SJSA1 (cell line): ENCODE measurements around the gene RPRD2. TPM values are rescaled to one million over a fixed set of nuclear protein-coding genes. Genes with fewer than 3 reads are reported as not detected.

Experiments
- DNase-seq, 2 experiments: peaks; one replicate each; pipeline ENCODE4 v3.0.0-alpha.2; 2015 to 2020; ENCODE audit warnings: low spot score in 2 of 2, low read depth in 1 of 2
- H3K27ac ChIP-seq: fragments of 250-450 bp; sonication (Bioruptor Pico); 2 replicates; pipeline ENCODE4 v1.5.1; 2020; ENCODE audit warnings: mild to moderate bottlenecking, moderate library complexity
- H3K27me3 ChIP-seq: fragments of 250-450 bp; sonication (Bioruptor Pico); replicated peaks from 2 replicates; pipeline ENCODE4 v1.5.1; 2020; ENCODE audit warnings: mild to moderate bottlenecking, moderate library complexity
- H3K36me3 ChIP-seq: fragments of 250-450 bp; sonication (Bioruptor Pico); 2 replicates; pipeline ENCODE4 v1.5.1; 2020; ENCODE audit warnings: mild to moderate bottlenecking
- H3K4me1 ChIP-seq: fragments of 250-450 bp; sonication (Bioruptor Pico); replicated peaks from 2 replicates; pipeline ENCODE4 v1.6.1; 2021; ENCODE audit warnings: mild to moderate bottlenecking
- H3K4me3 ChIP-seq: fragments of 250-450 bp; sonication (Bioruptor Pico); 2 replicates; pipeline ENCODE4 v1.5.1; 2020; ENCODE audit warnings: mild to moderate bottlenecking
- H3K9me3 ChIP-seq: fragments of 250-450 bp; sonication (Bioruptor Pico); replicated peaks from 2 replicates; pipeline ENCODE4 v1.5.1; 2020; ENCODE audit warnings: mild to moderate bottlenecking
- total RNA-seq: library from RNA; depleted of rRNA; stranded (reverse); fragments of >200 nt; shearing (Covaris generic); gene quantifications from 2 replicates; pipeline ENCODE4 v1.2.3, GENCODE V29; 2014

RPRD2 gene
- total RNA-seq, 1 experiment from 2014 or later: 9.9 TPM

GRCh38 chr1:150406483-150406882, 42.5 kb downstream of the RPRD2 start:
- H3K27me3 ChIP-seq: no peaks in the 10 kb centered on the region
- DNase-seq: peak in 1 of 2 experiments; percentile 6
- H3K27ac ChIP-seq: no peak overlapping the region
- peaks cover 11% of the 10 kb centered on the region for H3K4me1 ChIP-seq
- H3K9me3 ChIP-seq: no peaks in the 10 kb centered on the region
- no peak overlapping the region for H3K4me3 ChIP-seq
- H3K36me3 ChIP-seq: no peaks in the 10 kb centered on the region; the same call in 1 of the 2 replicates

- Histone ChIP-seq H3K27ac (no peak overlapping the region), H3K27me3 (no peaks in the 10 kb centered on the region), H3K36me3 (no peaks in the 10 kb centered on the region; the same call in 1 of the 2 replicates), H3K9me3 (no peaks in the 10 kb centered on the region), H3K4me3 (no peak overlapping the region), H3K4me1 (peaks cover 11% of the 10 kb centered on the region)
- no peak for DNase-seq
Observed at GRCh38 chr1:150407330-150407729, 43.4 kb downstream of the RPRD2 start.

DNA sequence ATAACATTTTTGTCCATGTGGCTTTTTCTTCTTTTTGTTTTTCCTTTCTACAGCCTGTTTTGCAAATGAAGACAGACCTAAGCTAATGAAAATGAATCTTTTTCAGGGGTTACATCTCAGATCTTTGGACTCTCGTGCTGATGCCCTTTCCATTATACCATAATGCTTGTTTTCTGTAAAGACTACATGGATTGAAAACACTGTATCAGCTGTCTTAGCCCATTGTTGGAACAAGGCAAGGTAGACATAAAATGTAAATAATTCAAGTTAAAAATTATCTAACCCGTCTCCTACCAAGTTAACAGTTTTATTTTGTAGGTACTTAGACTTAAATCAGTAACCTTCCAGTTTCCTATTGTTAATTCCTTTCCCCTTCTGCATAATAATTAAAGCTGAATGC, 44.9 kb downstream of the RPRD2 start:
- Histone ChIP-seq H3K27ac (no peak overlapping the region), H3K4me1 (peaks cover 11% of the 10 kb centered on the region), H3K27me3 (no peaks in the 10 kb centered on the region), H3K4me3 (no peak overlapping the region), H3K9me3 (no peaks in the 10 kb centered on the region), H3K36me3 (no peaks in the 10 kb centered on the region; the same call in 1 of the 2 replicates)
- DNase-seq: no peak

DNA sequence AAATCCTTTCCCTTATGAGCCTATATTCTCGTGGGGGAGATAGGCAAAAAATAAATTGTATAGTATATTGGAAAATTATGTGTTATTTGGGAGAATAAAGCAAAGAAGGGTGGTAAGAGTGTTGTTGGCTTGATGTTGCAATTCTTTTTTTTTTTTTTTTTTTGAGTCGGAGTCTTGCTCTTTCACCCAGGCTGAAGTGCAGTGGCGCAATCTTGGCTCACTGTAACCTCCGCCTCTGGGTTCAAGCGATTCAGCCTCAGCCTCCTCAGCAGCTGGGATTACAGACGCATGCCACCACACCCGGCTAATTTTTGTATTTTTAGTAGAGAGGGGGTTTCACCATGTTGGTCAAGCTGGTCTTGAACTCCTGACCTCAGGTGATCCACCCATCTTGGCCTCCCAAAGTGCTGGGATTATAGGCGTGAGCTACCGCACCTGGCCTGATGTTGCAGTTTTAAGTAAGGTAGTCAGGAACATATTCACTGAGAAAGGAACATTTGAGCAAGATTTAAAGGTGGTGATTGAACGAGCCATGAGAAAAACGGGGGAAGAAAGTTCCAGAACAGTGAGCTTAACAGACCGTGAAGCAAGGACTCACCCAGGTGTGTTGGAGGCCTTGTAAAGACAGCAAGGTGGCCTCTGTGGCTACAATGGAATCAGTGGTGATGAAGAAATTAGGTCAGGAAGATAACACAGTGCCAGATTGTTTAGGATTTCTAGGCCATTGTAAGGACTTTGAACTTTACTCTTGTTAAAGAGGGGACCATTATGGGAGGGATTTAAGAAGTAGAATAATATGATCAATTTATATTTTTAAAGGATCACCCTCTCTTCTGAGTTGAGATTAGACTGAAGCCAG, 45.8 kb downstream of the RPRD2 start:
- no peak for DNase-seq
- no peak overlapping the region for H3K27ac ChIP-seq
- H3K9me3 ChIP-seq: no peaks in the 10 kb centered on the region
- no peaks in the 10 kb centered on the region for H3K36me3 ChIP-seq
- no peak overlapping the region for H3K4me3 ChIP-seq
- peaks cover 11% of the 10 kb centered on the region for H3K4me1 ChIP-seq
- H3K27me3 ChIP-seq: no peaks in the 10 kb centered on the region

DNA sequence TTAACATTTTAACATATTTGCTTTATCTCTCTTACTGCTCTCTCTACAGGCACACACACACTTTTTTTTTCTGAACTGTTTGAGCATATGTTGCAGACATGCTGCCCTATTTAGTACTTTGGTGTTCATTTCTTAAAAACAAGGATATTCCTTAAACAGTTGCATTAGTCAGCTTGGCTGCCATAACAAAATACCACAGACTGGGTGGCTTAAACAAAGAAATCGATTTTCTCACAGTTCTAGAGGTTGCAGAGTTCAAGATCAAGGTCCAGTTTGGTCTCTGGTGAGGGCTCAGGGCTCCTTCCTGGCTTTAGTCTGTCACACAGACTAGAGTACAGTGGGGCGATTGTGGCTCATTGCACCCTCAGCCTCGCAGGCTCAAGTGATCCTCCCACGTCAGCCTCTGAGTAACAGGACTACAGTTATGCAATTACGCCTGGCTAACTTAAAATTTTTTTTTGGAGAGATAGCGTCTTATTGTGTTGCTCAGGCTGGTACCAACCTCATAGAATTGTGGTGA, 46.7 kb downstream of the RPRD2 start:
- H3K27ac ChIP-seq: no peak overlapping the region
- DNase-seq: peak in 1 of 2 experiments; percentile 5
- no peaks in the 10 kb centered on the region for H3K27me3 ChIP-seq
- H3K9me3 ChIP-seq: no peaks in the 10 kb centered on the region
- no peaks in the 10 kb centered on the region for H3K36me3 ChIP-seq
- peaks cover 11% of the 10 kb centered on the region for H3K4me1 ChIP-seq
- H3K4me3 ChIP-seq: no peak overlapping the region

- no peak for DNase-seq
- no peak overlapping the region for H3K27ac ChIP-seq
- H3K36me3 ChIP-seq: peaks cover 3% of the 10 kb centered on the region; the same call in 1 of the 2 replicates
- no peaks in the 10 kb centered on the region for H3K9me3 ChIP-seq
- H3K4me3 ChIP-seq: no peak overlapping the region
- no peaks in the 10 kb centered on the region for H3K4me1 ChIP-seq
- H3K27me3 ChIP-seq: no peaks in the 10 kb centered on the region
Observed at GRCh38 chr1:150414592-150414991, 50.6 kb downstream of the RPRD2 start.

DNA sequence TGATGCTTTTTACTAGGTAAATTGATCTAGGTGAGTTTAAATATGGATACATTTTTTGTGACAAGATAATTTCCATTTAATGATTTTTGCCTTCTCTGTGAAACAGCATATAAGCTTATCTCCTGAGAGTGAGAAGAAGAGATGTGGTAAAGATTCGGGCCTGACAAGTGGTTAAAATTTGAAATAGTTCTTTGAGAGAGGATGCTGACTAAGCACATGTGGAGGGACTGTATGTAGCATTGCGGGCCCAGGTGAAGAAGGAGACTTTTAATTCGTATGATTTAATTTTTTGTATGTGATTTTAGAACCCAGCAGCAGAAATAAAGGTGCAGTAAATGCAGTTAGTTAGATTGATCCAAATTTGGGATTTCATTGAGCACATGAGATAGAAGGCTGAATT, 51.9 kb downstream of the RPRD2 start:
- H3K9me3 ChIP-seq: no peaks in the 10 kb centered on the region
- no peak overlapping the region for H3K4me3 ChIP-seq
- H3K36me3 ChIP-seq: peaks cover 7% of the 10 kb centered on the region
- no peaks in the 10 kb centered on the region for H3K27me3 ChIP-seq
- H3K27ac ChIP-seq: no peak overlapping the region
- no peaks in the 10 kb centered on the region for H3K4me1 ChIP-seq
- DNase-seq: no peak

DNA sequence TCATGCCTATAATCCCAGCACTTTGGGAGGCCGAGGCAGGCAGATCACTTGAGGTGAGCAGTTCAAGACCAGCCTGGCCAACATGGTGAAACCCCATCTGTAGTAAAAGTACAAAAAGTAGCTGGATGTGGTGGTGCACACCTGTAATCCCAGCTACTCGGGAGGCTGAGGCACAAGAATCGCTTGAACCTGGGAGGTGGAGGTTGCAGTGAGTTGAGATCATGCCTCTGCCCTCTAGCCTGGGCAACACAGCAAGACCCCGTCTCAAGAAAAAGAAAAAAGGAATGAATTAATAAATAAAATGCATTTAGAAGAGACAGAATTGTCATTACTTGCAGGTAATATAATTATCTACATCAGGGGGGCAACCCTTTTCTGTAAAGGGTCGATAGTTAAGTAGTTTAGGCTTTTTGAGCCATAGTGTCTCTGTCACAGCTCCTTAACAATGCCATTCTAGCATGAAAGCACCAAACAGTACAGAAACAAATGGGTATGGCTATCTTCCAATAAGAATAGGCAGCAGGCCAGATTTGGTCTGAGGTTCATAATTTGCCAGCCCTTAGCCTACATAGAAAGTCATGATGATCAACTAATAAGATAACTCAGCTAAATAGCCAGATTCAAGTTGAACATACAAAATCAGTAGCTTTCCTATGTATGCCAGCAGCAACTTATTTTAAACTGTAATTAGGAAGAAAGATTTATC, 56.8 kb downstream of the RPRD2 start:
- no peaks in the 10 kb centered on the region for H3K27me3 ChIP-seq
- peaks cover 9% of the 10 kb centered on the region for H3K36me3 ChIP-seq
- no peak overlapping the region for H3K4me3 ChIP-seq
- no peaks in the 10 kb centered on the region for H3K4me1 ChIP-seq
- H3K27ac ChIP-seq: no peak overlapping the region
- DNase-seq: no peak
- H3K9me3 ChIP-seq: no peaks in the 10 kb centered on the region

- H3K9me3 ChIP-seq: no peaks in the 10 kb centered on the region
- no peak for DNase-seq
Observed at GRCh38 chr1:150422541-150422940, 58.6 kb downstream of the RPRD2 start.

DNA sequence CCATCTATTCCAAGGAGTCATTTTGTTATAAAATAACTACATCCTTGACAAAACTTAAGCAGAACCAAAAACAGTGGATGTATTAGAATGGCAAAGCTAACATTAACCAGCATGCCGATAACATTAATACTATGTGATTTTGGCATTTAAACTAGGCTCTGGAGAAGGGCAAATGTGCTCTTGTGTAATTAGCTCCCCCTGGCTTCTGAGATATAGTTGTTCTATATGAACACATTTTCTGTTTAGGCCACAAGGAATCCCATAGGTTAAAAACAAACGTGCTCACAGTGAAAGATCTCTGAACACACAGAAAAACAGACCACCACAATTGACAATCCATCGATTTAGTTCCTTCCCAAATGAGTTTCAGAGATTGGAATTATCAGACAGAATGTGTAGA, 65.9 kb downstream of the RPRD2 start:
- no peaks in the 10 kb centered on the region for H3K36me3 ChIP-seq
- DNase-seq: no peak
- H3K4me3 ChIP-seq: no peak overlapping the region
- no peaks in the 10 kb centered on the region for H3K27me3 ChIP-seq
- H3K27ac ChIP-seq: no peak overlapping the region
- H3K9me3 ChIP-seq: no peaks in the 10 kb centered on the region
- H3K4me1 ChIP-seq: no peaks in the 10 kb centered on the region

More at GRCh38 chr1:150422541-150422940, 58.6 kb downstream of the RPRD2 start:
- no peaks in the 10 kb centered on the region for H3K27me3 ChIP-seq
- no peak overlapping the region for H3K27ac ChIP-seq
- peaks cover 9% of the 10 kb centered on the region for H3K36me3 ChIP-seq
- H3K4me3 ChIP-seq: no peak overlapping the region
- no peaks in the 10 kb centered on the region for H3K4me1 ChIP-seq

- Histone ChIP-seq H3K36me3 (peaks cover 19% of the 10 kb centered on the region), H3K27me3 (no peaks in the 10 kb centered on the region), H3K4me1 (no peaks in the 10 kb centered on the region), H3K9me3 (no peaks in the 10 kb centered on the region), H3K27ac (no peak overlapping the region), H3K4me3 (no peak overlapping the region)
- no peak for DNase-seq
Observed at GRCh38 chr1:150441121-150441520, 77.2 kb downstream of the RPRD2 start.

- no peak for DNase-seq
- Histone ChIP-seq H3K36me3 (peaks cover 44% of the 10 kb centered on the region), H3K27ac (no peak overlapping the region)
Observed at GRCh38 chr1:150444232-150444631, 80.3 kb downstream of the RPRD2 start.

GRCh38 chr1:150456146-150456647, 92.2 kb downstream of the RPRD2 start:
- Histone ChIP-seq H3K27me3 (no peaks in the 10 kb centered on the region), H3K4me3 (no peak overlapping the region), H3K4me1 (no peaks in the 10 kb centered on the region), H3K27ac (no peak overlapping the region), H3K9me3 (no peaks in the 10 kb centered on the region), H3K36me3 (peaks cover 41% of the 10 kb centered on the region)
- no peak for DNase-seq

More at GRCh38 chr1:150444232-150444631, 80.3 kb downstream of the RPRD2 start:
- Histone ChIP-seq H3K4me3 (no peak overlapping the region), H3K4me1 (no peaks in the 10 kb centered on the region), H3K27me3 (no peaks in the 10 kb centered on the region), H3K9me3 (no peaks in the 10 kb centered on the region)

- Histone ChIP-seq H3K4me1 (no peaks in the 10 kb centered on the region), H3K36me3 (peaks cover 40% of the 10 kb centered on the region), H3K27ac (no peak overlapping the region), H3K27me3 (no peaks in the 10 kb centered on the region), H3K9me3 (no peaks in the 10 kb centered on the region), H3K4me3 (no peak overlapping the region)
- peak; percentile 41 to 57 for DNase-seq
Observed at GRCh38 chr1:150464422-150464826, 100.5 kb downstream of the RPRD2 start.
